ENCODE measurements around the gene MSL3B.

Gene MSL3B

DNA sequence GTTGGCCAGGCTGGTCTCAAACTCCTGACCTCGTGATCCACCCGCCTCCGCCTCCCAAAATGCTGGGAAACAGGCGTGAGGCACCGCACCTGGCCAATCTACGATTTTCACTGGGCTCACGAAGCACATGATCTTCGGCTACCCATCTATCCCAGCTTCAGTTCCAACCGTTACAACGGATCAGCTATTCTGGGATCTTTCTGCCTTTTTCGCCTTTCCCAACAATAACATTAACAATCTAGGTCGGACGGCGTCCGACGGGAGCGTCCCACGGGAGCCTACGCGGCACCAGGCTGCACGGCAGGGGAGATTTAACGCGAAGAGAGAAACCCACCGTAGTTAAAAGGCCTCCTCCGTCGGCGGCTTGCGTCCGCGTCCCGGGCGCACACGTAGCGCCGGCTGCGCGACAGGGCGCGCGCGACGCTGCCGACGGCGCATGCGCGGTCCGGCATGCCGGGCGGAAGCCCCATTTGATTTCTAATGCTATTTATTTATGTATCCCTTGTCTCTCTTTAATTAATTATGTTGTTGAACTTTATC lies at the start of gene MSL3B (continued):
- TF ChIP-seq, protein P1, sequence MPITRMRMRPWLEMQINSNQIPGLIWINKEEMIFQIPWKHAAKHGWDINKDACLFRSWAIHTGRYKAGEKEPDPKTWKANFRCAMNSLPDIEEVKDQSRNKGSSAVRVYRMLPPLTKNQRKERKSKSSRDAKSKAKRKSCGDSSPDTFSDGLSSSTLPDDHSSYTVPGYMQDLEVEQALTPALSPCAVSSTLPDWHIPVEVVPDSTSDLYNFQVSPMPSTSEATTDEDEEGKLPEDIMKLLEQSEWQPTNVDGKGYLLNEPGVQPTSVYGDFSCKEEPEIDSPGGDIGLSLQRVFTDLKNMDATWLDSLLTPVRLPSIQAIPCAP (CRISPR knock-in tag; IDR thresholded peaks at IDR 0.05; ENCODE audit: borderline replicate concordance), result no peak
- TF ChIP-seq, protein P2, sequence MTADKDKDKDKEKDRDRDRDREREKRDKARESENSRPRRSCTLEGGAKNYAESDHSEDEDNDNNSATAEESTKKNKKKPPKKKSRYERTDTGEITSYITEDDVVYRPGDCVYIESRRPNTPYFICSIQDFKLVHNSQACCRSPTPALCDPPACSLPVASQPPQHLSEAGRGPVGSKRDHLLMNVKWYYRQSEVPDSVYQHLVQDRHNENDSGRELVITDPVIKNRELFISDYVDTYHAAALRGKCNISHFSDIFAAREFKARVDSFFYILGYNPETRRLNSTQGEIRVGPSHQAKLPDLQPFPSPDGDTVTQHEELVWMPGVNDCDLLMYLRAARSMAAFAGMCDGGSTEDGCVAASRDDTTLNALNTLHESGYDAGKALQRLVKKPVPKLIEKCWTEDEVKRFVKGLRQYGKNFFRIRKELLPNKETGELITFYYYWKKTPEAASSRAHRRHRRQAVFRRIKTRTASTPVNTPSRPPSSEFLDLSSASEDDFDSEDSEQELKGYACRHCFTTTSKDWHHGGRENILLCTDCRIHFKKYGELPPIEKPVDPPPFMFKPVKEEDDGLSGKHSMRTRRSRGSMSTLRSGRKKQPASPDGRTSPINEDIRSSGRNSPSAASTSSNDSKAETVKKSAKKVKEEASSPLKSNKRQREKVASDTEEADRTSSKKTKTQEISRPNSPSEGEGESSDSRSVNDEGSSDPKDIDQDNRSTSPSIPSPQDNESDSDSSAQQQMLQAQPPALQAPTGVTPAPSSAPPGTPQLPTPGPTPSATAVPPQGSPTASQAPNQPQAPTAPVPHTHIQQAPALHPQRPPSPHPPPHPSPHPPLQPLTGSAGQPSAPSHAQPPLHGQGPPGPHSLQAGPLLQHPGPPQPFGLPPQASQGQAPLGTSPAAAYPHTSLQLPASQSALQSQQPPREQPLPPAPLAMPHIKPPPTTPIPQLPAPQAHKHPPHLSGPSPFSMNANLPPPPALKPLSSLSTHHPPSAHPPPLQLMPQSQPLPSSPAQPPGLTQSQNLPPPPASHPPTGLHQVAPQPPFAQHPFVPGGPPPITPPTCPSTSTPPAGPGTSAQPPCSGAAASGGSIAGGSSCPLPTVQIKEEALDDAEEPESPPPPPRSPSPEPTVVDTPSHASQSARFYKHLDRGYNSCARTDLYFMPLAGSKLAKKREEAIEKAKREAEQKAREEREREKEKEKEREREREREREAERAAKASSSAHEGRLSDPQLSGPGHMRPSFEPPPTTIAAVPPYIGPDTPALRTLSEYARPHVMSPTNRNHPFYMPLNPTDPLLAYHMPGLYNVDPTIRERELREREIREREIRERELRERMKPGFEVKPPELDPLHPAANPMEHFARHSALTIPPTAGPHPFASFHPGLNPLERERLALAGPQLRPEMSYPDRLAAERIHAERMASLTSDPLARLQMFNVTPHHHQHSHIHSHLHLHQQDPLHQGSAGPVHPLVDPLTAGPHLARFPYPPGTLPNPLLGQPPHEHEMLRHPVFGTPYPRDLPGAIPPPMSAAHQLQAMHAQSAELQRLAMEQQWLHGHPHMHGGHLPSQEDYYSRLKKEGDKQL (CRISPR knock-in tag; IDR thresholded peaks at IDR 0.05; ENCODE audit: borderline replicate concordance), result no peak
- TF ChIP-seq, protein P3, sequence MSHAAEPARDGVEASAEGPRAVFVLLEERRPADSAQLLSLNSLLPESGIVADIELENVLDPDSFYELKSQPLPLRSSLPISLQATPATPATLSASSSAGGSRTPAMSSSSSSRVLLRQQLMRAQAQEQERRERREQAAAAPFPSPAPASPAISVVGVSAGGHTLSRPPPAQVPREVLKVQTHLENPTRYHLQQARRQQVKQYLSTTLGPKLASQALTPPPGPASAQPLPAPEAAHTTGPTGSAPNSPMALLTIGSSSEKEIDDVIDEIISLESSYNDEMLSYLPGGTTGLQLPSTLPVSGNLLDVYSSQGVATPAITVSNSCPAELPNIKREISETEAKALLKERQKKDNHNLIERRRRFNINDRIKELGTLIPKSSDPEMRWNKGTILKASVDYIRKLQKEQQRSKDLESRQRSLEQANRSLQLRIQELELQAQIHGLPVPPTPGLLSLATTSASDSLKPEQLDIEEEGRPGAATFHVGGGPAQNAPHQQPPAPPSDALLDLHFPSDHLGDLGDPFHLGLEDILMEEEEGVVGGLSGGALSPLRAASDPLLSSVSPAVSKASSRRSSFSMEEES (CRISPR knock-in tag; IDR thresholded peaks at IDR 0.05), result no peak; the same call in 1 of the 2 replicates
- TF ChIP-seq, protein P4, sequence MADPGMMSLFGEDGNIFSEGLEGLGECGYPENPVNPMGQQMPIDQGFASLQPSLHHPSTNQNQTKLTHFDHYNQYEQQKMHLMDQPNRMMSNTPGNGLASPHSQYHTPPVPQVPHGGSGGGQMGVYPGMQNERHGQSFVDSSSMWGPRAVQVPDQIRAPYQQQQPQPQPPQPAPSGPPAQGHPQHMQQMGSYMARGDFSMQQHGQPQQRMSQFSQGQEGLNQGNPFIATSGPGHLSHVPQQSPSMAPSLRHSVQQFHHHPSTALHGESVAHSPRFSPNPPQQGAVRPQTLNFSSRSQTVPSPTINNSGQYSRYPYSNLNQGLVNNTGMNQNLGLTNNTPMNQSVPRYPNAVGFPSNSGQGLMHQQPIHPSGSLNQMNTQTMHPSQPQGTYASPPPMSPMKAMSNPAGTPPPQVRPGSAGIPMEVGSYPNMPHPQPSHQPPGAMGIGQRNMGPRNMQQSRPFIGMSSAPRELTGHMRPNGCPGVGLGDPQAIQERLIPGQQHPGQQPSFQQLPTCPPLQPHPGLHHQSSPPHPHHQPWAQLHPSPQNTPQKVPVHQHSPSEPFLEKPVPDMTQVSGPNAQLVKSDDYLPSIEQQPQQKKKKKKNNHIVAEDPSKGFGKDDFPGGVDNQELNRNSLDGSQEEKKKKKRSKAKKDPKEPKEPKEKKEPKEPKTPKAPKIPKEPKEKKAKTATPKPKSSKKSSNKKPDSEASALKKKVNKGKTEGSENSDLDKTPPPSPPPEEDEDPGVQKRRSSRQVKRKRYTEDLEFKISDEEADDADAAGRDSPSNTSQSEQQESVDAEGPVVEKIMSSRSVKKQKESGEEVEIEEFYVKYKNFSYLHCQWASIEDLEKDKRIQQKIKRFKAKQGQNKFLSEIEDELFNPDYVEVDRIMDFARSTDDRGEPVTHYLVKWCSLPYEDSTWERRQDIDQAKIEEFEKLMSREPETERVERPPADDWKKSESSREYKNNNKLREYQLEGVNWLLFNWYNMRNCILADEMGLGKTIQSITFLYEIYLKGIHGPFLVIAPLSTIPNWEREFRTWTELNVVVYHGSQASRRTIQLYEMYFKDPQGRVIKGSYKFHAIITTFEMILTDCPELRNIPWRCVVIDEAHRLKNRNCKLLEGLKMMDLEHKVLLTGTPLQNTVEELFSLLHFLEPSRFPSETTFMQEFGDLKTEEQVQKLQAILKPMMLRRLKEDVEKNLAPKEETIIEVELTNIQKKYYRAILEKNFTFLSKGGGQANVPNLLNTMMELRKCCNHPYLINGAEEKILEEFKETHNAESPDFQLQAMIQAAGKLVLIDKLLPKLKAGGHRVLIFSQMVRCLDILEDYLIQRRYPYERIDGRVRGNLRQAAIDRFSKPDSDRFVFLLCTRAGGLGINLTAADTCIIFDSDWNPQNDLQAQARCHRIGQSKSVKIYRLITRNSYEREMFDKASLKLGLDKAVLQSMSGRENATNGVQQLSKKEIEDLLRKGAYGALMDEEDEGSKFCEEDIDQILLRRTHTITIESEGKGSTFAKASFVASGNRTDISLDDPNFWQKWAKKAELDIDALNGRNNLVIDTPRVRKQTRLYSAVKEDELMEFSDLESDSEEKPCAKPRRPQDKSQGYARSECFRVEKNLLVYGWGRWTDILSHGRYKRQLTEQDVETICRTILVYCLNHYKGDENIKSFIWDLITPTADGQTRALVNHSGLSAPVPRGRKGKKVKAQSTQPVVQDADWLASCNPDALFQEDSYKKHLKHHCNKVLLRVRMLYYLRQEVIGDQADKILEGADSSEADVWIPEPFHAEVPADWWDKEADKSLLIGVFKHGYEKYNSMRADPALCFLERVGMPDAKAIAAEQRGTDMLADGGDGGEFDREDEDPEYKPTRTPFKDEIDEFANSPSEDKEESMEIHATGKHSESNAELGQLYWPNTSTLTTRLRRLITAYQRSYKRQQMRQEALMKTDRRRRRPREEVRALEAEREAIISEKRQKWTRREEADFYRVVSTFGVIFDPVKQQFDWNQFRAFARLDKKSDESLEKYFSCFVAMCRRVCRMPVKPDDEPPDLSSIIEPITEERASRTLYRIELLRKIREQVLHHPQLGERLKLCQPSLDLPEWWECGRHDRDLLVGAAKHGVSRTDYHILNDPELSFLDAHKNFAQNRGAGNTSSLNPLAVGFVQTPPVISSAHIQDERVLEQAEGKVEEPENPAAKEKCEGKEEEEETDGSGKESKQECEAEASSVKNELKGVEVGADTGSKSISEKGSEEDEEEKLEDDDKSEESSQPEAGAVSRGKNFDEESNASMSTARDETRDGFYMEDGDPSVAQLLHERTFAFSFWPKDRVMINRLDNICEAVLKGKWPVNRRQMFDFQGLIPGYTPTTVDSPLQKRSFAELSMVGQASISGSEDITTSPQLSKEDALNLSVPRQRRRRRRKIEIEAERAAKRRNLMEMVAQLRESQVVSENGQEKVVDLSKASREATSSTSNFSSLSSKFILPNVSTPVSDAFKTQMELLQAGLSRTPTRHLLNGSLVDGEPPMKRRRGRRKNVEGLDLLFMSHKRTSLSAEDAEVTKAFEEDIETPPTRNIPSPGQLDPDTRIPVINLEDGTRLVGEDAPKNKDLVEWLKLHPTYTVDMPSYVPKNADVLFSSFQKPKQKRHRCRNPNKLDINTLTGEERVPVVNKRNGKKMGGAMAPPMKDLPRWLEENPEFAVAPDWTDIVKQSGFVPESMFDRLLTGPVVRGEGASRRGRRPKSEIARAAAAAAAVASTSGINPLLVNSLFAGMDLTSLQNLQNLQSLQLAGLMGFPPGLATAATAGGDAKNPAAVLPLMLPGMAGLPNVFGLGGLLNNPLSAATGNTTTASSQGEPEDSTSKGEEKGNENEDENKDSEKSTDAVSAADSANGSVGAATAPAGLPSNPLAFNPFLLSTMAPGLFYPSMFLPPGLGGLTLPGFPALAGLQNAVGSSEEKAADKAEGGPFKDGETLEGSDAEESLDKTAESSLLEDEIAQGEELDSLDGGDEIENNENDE (IDR thresholded peaks at IDR 0.05; ENCODE audit: low read depth, low read length), result no peak
- no peak for TF ChIP-seq MED1 (CRISPR knock-in tag; IDR thresholded peaks at IDR 0.05; ENCODE audit: borderline replicate concordance)
- no peak for TF ChIP-seq NELFE (IDR thresholded peaks at IDR 0.05; ENCODE audit: insufficient read depth, insufficient read length)
- no peak for TF ChIP-seq CBX5 (IDR thresholded peaks at IDR 0.05; ENCODE audit: borderline replicate concordance, low read depth)

Data from K562 (cell line).